GM12865 (cell line): ENCODE data around the gene EFS.
A peak's percentile ranks its signal among the peaks of the same experiment; 100 is the strongest.

ENCODE experiments used
- DNase-seq: peaks from one replicate; pipeline ENCODE4 v3.0.0; 2010; ENCODE audit warnings: low read depth
- H3K4me3 ChIP-seq: 2 replicates; pipeline ENCODE4 v1.5.1; 2011; ENCODE audit warnings: mild to moderate bottlenecking, low read depth, low read length, control low read depth
- CTCF ChIP-seq: IDR thresholded peaks from 2 replicates; pipeline ENCODE4 v1.5.1; 2011; ENCODE audit warnings: low read length, control low read depth, low read depth, inconsistent platforms; ENCODE audit not compliant: insufficient read depth; ENCODE audit errors: missing control alignments

Gene EFS

GRCh38 chr14:23321572-23322547, 43.1 kb downstream of the EFS start:
- peak; percentile 55 for DNase-seq
- no peak for TF ChIP-seq CTCF

GRCh38 chr14:23320584-23321571, 44.1 kb downstream of the EFS start, which contains the start of gene PABPN1:
TSS of gene PABPN1 (plus strand) at chr14:23321457. CDS start at chr14:23321470, 13 bp downstream.
- peak within 1 kb of the TSS; percentile 86 for H3K4me3 ChIP-seq
- TF ChIP-seq CTCF, result no peak
- DNase-seq, result peak; percentile 100

More at GRCh38 chr14:23321572-23322547, 43.1 kb downstream of the EFS start:
- H3K4me3 ChIP-seq, result peak overlapping the region; percentile 86

DNA sequence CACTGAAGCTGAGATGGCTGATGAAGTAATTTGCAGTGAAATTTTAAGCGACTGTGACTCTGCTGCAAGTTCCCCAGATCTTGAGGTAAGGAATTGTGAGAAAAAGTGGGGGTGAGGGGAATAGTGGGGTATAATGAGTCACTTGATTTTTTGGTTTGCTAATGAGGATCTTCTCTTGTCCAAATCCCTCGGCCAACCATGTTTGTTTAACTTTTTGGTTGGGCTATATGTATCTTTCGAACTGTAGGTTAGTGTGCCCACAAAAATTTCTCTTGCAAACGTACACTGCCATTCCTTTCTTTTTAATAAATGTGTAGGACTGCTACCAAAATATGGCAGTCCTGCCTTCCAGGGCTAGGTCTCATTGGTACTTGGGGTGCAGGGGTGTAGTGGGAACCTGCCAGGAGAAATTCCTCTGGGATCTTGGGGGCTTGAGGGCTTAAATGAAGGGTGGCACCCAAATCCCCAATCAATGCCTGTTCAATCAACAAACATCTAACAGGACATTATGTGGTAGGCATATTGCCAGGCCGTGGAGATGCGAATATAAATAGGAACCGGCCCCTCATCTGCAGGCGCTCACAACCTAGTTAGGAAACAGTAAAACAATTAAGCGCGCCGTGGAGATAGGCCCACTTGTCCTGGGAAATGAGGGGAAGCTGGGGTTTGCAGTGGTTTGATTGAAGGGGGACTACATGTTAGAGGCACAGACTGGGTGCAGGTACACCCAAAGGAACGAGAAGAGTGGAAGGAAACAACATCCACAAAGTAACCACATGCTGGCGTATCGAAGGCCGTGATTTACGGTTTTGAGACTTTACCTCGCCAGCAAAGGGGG, 45.0 kb downstream of the EFS start:
- H3K4me3 ChIP-seq, result peak overlapping the region; percentile 58
- no peak for TF ChIP-seq CTCF
- no peak for DNase-seq

DNA sequence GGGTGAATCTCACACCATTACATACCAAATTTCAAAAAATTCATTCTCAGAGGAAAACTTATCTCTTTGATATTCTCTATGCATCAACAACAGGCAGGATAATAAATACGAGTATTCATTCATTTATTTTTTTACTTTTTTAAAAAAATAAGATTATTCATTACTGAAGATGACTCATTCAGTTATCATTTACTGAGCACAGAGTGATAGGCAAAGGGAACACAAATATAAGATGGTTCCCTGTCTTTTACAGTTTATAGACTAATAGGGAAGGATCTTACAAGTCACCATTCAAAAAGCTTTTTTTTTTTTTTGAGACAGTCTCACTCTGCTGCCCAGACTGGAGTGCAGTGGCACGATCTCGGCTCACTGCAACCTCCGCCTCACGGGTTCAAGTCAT, 48.7 kb downstream of the EFS start:
- TF ChIP-seq CTCF, result no peak
- DNase-seq, result no peak
- H3K4me3 ChIP-seq, result no peak overlapping the region

- no peak for TF ChIP-seq CTCF
- no peak overlapping the region for H3K4me3 ChIP-seq
- DNase-seq, result no peak
Measured at GRCh38 chr14:23310546-23310945, 54.4 kb downstream of the EFS start.

DNA sequence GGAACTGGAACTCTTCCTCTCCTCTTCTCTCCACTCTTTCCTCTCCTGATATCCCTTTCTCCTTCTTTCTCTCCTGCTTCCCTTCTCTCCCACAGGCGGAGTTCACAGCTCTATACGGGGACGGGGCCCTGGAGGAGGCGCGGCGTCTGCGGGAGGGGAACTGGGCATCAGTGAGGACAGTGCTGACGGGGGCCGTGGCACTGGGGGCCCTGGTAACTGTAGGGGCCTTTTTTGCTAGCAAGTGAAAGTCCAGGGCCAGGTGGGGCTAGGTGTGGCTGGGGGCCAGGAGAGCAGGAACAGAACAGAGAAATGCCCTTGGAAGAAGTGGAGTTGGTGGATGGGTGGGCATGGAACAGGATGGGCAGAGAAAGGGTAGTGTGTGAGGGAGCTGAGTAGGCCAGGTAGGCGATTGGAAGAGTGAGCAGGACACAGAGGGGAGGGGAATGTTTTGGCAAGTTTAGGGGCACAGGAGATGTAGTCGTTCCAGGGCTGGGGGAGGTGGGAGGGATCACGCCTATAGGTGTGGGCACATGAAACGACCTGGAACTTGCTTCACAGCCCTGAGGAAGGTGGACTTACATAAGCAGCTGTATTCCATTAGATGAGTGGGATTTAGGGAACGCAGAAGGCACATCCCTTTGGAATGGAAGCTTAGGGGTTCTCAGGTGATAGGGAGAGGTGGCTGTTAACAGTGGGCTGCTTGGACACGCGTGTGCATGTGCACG, 56.1 kb downstream of the EFS start:
- no peak overlapping the region for H3K4me3 ChIP-seq

More for the DNA sequence above, 56.1 kb downstream of the EFS start:
- TF ChIP-seq CTCF, result no peak
- no peak for DNase-seq
